NB4 (cell line): Measurements from ENCODE around the gene OR2D2.

Experiments used
- CTCF ChIP-seq: IDR thresholded peaks from one replicate; pipeline ENCODE4 v1.5.1; 2012; ENCODE audit warnings: low read depth, low read length
- MAX ChIP-seq: IDR thresholded peaks from 2 replicates; pipeline ENCODE4 v1.6.1; 2011; ENCODE audit warnings: low read depth, low read length
- MYC ChIP-seq: IDR thresholded peaks from 2 replicates; pipeline ENCODE4 v1.6.1; 2011; ENCODE audit warnings: low read depth, low read length
- POLR2A ChIP-seq: IDR thresholded peaks from 2 replicates; pipeline ENCODE4 v1.6.1; 2011; ENCODE audit warnings: mild to moderate bottlenecking; ENCODE audit not compliant: insufficient read length; ENCODE audit errors: extremely low read depth

GRCh38 chr11:6932145-6932544 lies 39.8 kb upstream of the OR2D2 start:
- no peak for TF ChIP-seq MAX
- no peak for TF ChIP-seq MYC
- TF ChIP-seq CTCF, result no peak
- TF ChIP-seq POLR2A, result no peak
